HepG2 (cell line): Measurements from ENCODE around the gene IGSF11. TPM values are rescaled to one million over a fixed set of nuclear protein-coding genes. Genes with fewer than 3 reads are reported as not detected.

Experiments used
- ATAC-seq: fragments of 200-7000 bp; cut with Tn5 transposase; 3 replicates; pipeline ENCODE4 v1.9.1; 2020; ENCODE audit warnings: mild to moderate bottlenecking, moderate library complexity
- BruUV-seq: library from RNA; stranded (reverse); fragments of 400-500 nt; replicated peaks from 2 replicates; lab custom pipeline; 2021; lab: Mats Ljungman, UMichigan
- CTCF ChIA-PET: fragments of 300-600 bp; formaldehyde crosslinking; extraction: SDS; loops from one replicate; lab custom pipeline; 2021; ENCODE audit warnings: low total read pairs, inconsistent platforms, low intra/inter-chr PET ratio; lab: Yijun Ruan, JAX
- POLR2A ChIA-PET: fragments of 350-600 bp; sonication (Branson Sonifier 250); formaldehyde crosslinking; loops from one replicate; lab custom pipeline; 2020; ENCODE audit warnings: antibody characterized with exemption, inconsistent platforms; lab: Yijun Ruan, JAX
- DNase-seq: peaks from one replicate; pipeline ENCODE4 v3.0.0-alpha.2; 2015; ENCODE audit warnings: low spot score
- FAIRE-seq: peaks from 3 replicates; lab custom pipeline; 2011; peaks lifted over from hg19 to GRCh38; lab: Jason Lieb, UNC
- H2AFZ ChIP-seq: one replicate; pipeline ENCODE4 v1.6.1; 2011; ENCODE audit warnings: low read length, inconsistent platforms
- H3K27ac ChIP-seq: fragments of 300-600 bp; 3 replicates; pipeline ENCODE4 v1.8.0; 2011; ENCODE audit warnings: mixed run types, mild to moderate bottlenecking, mixed read lengths, low read length, inconsistent platforms; ENCODE audit not compliant: insufficient read depth; ENCODE audit errors: extremely low read length
- H3K27me3 ChIP-seq, 2 experiments: fragments of 200-600 bp in 1 of 2; 2 replicates in 1 of 2; 3 replicates in 1 of 2; pipeline versions ENCODE4 v1.6.0 to v1.8.0; 2011; ENCODE audit warnings: low read length in 2 of 2, mild to moderate bottlenecking in 2 of 2, moderate library complexity in 2 of 2, inconsistent platforms in 1 of 2; ENCODE audit not compliant: insufficient read depth in 2 of 2, control insufficient read depth in 1 of 2
- H3K36me3 ChIP-seq, 2 experiments: fragments of 200-600 bp in 1 of 2; replicated peaks in 1 of 2; 2 replicates in 1 of 2; 3 replicates in 1 of 2; pipeline versions ENCODE4 v1.5.1 to v1.8.0; 2011; ENCODE audit warnings: low read length in 2 of 2, inconsistent platforms in 1 of 2; ENCODE audit not compliant: insufficient read depth in 2 of 2, control insufficient read depth in 1 of 2
- H3K4me1 ChIP-seq: 2 replicates; pipeline ENCODE4 v1.5.1; 2012; ENCODE audit warnings: low read length, inconsistent platforms; ENCODE audit not compliant: insufficient read depth
- H3K4me2 ChIP-seq: 2 replicates; pipeline ENCODE4 v1.6.0; 2011; ENCODE audit warnings: low read depth, low read length, inconsistent platforms
- H3K4me3 ChIP-seq, 3 experiments: fragments of 200-600 bp in 1 of 3; sonication (generic), shearing (Covaris generic) in 1 of 3; replicated peaks in 1 of 3; 2 replicates each; pipeline ENCODE4 v1.5.1; 2011 to 2016; ENCODE audit warnings: low read length in 3 of 3, inconsistent platforms in 2 of 3, low read depth in 2 of 3, mild to moderate bottlenecking in 2 of 3, control low read depth in 1 of 3, mixed read lengths in 1 of 3; ENCODE audit not compliant: insufficient read depth in 1 of 3
- H3K79me2 ChIP-seq: one replicate; pipeline ENCODE4 v1.6.1; 2011; ENCODE audit warnings: low read length, inconsistent platforms; ENCODE audit not compliant: insufficient read depth
- H3K9ac ChIP-seq: 2 replicates; pipeline ENCODE4 v1.6.0; 2011; ENCODE audit warnings: mild to moderate bottlenecking, low read depth, low read length, inconsistent platforms; ENCODE audit not compliant: insufficient read depth
- H3K9me3 ChIP-seq: 2 replicates; pipeline ENCODE4 v1.5.1; 2012; ENCODE audit warnings: mild to moderate bottlenecking, low read length
- H4K20me1 ChIP-seq: 2 replicates; pipeline ENCODE4 v1.6.0; 2011; ENCODE audit warnings: inconsistent platforms, mild to moderate bottlenecking, low read length, moderate library complexity; ENCODE audit not compliant: insufficient read depth
- HCFC1 ChIP-seq: fragments of 150-350 bp; IDR thresholded peaks from 2 replicates; pipeline ENCODE4 v1.6.1; 2014; ENCODE audit warnings: low read depth, low read length
- MATR3 ChIP-seq: sonication (generic); formaldehyde crosslinking; IDR thresholded peaks from 2 replicates; pipeline ENCODE4 v1.4.0; 2020; ENCODE audit warnings: missing genetic modification reagents
- SCMH1 ChIP-seq: sonication (generic); formaldehyde crosslinking; IDR thresholded peaks from 2 replicates; pipeline ENCODE4 v1.9.0; 2021; ENCODE audit warnings: missing genetic modification reagents, mild to moderate bottlenecking, borderline replicate concordance
- SP140L ChIP-seq: sonication (generic); formaldehyde crosslinking; IDR thresholded peaks from 2 replicates; pipeline ENCODE4 v1.4.0; 2020; ENCODE audit warnings: missing genetic modification reagents, borderline replicate concordance
- TBX2 ChIP-seq: sonication (generic); formaldehyde crosslinking; IDR thresholded peaks from 2 replicates; pipeline ENCODE4 v1.5.0; 2020; ENCODE audit warnings: missing genetic modification reagents, mild to moderate bottlenecking, borderline replicate concordance
- ZBTB20 ChIP-seq: sonication (generic); formaldehyde crosslinking; IDR thresholded peaks from 2 replicates; pipeline ENCODE4 v1.8.1; 2023; ENCODE audit warnings: missing genetic modification reagents, low read depth, mild to moderate bottlenecking, borderline replicate concordance
- ZFP82 ChIP-seq: sonication (generic); formaldehyde crosslinking; IDR thresholded peaks from 2 replicates; pipeline ENCODE4 v1.5.1; 2020; ENCODE audit warnings: mild to moderate bottlenecking, missing genetic modification reagents, borderline replicate concordance
- ZNF234 ChIP-seq: sonication (generic); formaldehyde crosslinking; conservative IDR thresholded peaks from 2 replicates; pipeline ENCODE4 v1.5.1; 2020; ENCODE audit warnings: mild to moderate bottlenecking, missing genetic modification reagents
- ZNF460 ChIP-seq: sonication (generic); formaldehyde crosslinking; IDR thresholded peaks from 2 replicates; pipeline ENCODE4 v1.5.1; 2020; ENCODE audit warnings: missing genetic modification reagents, mild to moderate bottlenecking, borderline replicate concordance
- ZNF484 ChIP-seq: sonication (generic); formaldehyde crosslinking; IDR thresholded peaks from 2 replicates; pipeline ENCODE4 v1.5.1; 2020; ENCODE audit warnings: mild to moderate bottlenecking, low read depth, missing genetic modification reagents, borderline replicate concordance
- ZNF619 ChIP-seq: sonication (generic); formaldehyde crosslinking; IDR thresholded peaks from 2 replicates; pipeline ENCODE4 v1.4.0; 2020; ENCODE audit warnings: mild to moderate bottlenecking, missing genetic modification reagents
- in situ Hi-C: cut with HindIII; loops from 2 replicates; pipeline ENCODE4 v1.10.0; 2017; ENCODE audit warnings: low pct_unique_long_range_greater_than_20kb; ENCODE audit not compliant: extremely low pct_ligation_motif_present
- intact Hi-C: fragments of 100-400 bp; cut with micrococcal nuclease; formaldehyde crosslinking; loops from one replicate; pipeline ENCODE4 v1.10.0; 2022; ENCODE audit not compliant: unreplicated experiment
- polyA plus RNA-seq, 8 experiments: library from polyadenylated mRNA; depleted of rRNA in 3 of 8; stranded (reverse) in 7 of 8; unstranded in 1 of 8; fragments of >200 nt; fragmentation: Illumina TruSeq in 4 of 8; extraction: Trizol in 4 of 8; gene quantifications; 2 replicates each; pipeline versions ENCODE4 v1.2.1 to v1.2.3, GENCODE V29; 2011 to 2016; ENCODE audit warnings: low read depth in 4 of 8, missing spikeins in 1 of 8, mixed read lengths in 1 of 8; ENCODE audit not compliant: insufficient read depth in 1 of 8
- total RNA-seq, 5 experiments: library from RNA; depleted of rRNA; stranded (reverse); fragments of >200 nt; fragmentation: Illumina TruSeq; extraction: Trizol; gene quantifications; 2 replicates each; pipeline ENCODE4 v1.2.3, GENCODE V29; 2016; ENCODE audit warnings: low read depth in 1 of 5
- TF ChIP-seq, protein P1 (sequence below): sonication (generic); formaldehyde crosslinking; IDR thresholded peaks from 2 replicates; pipeline ENCODE4; 2020; ENCODE audit warnings: missing genetic modification reagents, mild to moderate bottlenecking, borderline replicate concordance
- TF ChIP-seq, protein P2 (sequence below): sonication (generic); formaldehyde crosslinking; IDR thresholded peaks from 2 replicates; pipeline ENCODE4 v1.4.0; 2020; ENCODE audit warnings: missing genetic modification reagents
- TF ChIP-seq, protein P3 (sequence below): IDR thresholded peaks from 2 replicates; pipeline ENCODE4 v1.6.1; 2016; ENCODE audit warnings: missing biosample characterization, missing genetic modification reagents, low read depth
- TF ChIP-seq, protein P4 (sequence below): sonication (generic); formaldehyde crosslinking; IDR thresholded peaks from 2 replicates; pipeline ENCODE4 v1.9.0; 2022; ENCODE audit warnings: missing genetic modification reagents, mild to moderate bottlenecking, borderline replicate concordance

The IGSF11 gene
- total and polyA plus RNA-seq, 2 of the 13 experiments (the other 11 are each of a cell fraction or from before 2014, with no cell fraction given) = not detected

DNA sequence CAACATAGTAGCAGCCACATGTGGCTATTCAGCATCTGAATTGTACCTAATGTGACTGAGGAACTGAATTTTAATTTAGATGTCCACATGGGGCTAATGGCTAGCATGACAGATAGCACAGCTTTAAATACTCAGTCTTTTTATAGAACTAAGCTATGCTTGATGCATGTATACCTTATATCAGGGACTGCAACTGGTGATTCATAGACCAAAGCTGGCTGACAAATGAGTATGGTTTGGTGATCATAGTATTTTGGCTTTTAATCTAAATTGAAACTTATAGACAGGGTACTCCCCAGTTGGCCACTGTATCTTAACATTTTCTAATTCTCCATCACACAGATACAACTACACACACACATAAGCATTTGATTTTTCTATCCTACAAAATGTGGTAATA lies 83.6 kb downstream of the IGSF11 start:
- FAIRE-seq (no peak), ATAC-seq (no peak), DNase-seq (no peak)
- H3K4me1 ChIP-seq = no peaks in the 10 kb centered on the region
- no peak overlapping the region for H3K4me2 ChIP-seq
- no peaks in the 10 kb centered on the region for H4K20me1 ChIP-seq
- no peaks in the 10 kb centered on the region for H3K27me3 ChIP-seq
- no peak overlapping the region for H2AFZ ChIP-seq
- in situ Hi-C loops (no loop called here), intact Hi-C loops (no loop called here)
- H3K9me3 ChIP-seq = no peaks in the 10 kb centered on the region
- no peak overlapping the region for H3K9ac ChIP-seq
- ChIA-PET CTCF (no interaction called here), POLR2A (no interaction called here)
- H3K4me3 ChIP-seq = no peak overlapping the region
- no peaks in the 10 kb centered on the region for H3K36me3 ChIP-seq
- no peak overlapping the region for H3K27ac ChIP-seq
- no TSS peak for BruUV-seq
- no peaks in the 10 kb centered on the region for H3K79me2 ChIP-seq
- TF ChIP-seq MATR3 (CRISPR knock-in tag) = no peak
- no peak for TF ChIP-seq HCFC1
- TF ChIP-seq ZNF484 (CRISPR knock-in tag) = no peak
- TF ChIP-seq SCMH1 (CRISPR knock-in tag) = no peak
- TF ChIP-seq ZFP82 (CRISPR knock-in tag) = no peak
- TF ChIP-seq TBX2 (CRISPR knock-in tag) = no peak
- TF ChIP-seq SP140L (CRISPR knock-in tag) = no peak
- TF ChIP-seq, protein P1, sequence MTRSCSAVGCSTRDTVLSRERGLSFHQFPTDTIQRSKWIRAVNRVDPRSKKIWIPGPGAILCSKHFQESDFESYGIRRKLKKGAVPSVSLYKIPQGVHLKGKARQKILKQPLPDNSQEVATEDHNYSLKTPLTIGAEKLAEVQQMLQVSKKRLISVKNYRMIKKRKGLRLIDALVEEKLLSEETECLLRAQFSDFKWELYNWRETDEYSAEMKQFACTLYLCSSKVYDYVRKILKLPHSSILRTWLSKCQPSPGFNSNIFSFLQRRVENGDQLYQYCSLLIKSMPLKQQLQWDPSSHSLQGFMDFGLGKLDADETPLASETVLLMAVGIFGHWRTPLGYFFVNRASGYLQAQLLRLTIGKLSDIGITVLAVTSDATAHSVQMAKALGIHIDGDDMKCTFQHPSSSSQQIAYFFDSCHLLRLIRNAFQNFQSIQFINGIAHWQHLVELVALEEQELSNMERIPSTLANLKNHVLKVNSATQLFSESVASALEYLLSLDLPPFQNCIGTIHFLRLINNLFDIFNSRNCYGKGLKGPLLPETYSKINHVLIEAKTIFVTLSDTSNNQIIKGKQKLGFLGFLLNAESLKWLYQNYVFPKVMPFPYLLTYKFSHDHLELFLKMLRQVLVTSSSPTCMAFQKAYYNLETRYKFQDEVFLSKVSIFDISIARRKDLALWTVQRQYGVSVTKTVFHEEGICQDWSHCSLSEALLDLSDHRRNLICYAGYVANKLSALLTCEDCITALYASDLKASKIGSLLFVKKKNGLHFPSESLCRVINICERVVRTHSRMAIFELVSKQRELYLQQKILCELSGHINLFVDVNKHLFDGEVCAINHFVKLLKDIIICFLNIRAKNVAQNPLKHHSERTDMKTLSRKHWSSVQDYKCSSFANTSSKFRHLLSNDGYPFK (CRISPR knock-in tag) = no peak
- TF ChIP-seq ZNF619 (CRISPR knock-in tag) = no peak
- TF ChIP-seq, protein P2, sequence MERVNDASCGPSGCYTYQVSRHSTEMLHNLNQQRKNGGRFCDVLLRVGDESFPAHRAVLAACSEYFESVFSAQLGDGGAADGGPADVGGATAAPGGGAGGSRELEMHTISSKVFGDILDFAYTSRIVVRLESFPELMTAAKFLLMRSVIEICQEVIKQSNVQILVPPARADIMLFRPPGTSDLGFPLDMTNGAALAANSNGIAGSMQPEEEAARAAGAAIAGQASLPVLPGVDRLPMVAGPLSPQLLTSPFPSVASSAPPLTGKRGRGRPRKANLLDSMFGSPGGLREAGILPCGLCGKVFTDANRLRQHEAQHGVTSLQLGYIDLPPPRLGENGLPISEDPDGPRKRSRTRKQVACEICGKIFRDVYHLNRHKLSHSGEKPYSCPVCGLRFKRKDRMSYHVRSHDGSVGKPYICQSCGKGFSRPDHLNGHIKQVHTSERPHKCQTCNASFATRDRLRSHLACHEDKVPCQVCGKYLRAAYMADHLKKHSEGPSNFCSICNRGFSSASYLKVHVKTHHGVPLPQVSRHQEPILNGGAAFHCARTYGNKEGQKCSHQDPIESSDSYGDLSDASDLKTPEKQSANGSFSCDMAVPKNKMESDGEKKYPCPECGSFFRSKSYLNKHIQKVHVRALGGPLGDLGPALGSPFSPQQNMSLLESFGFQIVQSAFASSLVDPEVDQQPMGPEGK (CRISPR knock-in tag) = no peak
- TF ChIP-seq ZBTB20 = no peak
- no peak for TF ChIP-seq ZNF234
- TF ChIP-seq, protein P3, sequence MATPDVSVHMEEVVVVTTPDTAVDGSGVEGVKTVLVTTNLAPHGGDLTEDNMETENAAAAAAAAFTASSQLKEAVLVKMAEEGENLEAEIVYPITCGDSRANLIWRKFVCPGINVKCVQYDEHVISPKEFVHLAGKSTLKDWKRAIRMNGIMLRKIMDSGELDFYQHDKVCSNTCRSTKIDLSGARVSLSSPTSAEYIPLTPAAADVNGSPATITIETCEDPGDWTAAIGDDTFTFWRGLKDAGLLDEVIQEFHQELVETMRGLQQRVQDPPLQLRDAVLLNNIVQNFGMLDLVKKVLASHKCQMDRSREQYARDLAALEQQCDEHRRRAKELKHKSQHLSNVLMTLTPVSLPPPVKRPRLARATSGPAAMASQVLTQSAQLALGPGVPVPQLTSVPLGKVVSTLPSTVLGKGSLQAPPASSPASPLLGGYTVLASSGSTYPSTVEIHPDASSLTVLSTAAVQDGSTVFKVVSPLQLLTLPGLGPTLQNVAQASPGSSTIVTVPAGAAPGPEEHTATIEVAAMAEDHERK = no peak
- TF ChIP-seq, protein P4, sequence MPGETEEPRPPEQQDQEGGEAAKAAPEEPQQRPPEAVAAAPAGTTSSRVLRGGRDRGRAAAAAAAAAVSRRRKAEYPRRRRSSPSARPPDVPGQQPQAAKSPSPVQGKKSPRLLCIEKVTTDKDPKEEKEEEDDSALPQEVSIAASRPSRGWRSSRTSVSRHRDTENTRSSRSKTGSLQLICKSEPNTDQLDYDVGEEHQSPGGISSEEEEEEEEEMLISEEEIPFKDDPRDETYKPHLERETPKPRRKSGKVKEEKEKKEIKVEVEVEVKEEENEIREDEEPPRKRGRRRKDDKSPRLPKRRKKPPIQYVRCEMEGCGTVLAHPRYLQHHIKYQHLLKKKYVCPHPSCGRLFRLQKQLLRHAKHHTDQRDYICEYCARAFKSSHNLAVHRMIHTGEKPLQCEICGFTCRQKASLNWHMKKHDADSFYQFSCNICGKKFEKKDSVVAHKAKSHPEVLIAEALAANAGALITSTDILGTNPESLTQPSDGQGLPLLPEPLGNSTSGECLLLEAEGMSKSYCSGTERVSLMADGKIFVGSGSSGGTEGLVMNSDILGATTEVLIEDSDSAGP = no peak
- TF ChIP-seq ZNF460 (CRISPR knock-in tag) = no peak
